A549 treated with Hydrocortisone at 1 μM for 4 hours (cell line): ENCODE results near the gene FGL2. TPM values are rescaled to one million over a fixed set of nuclear protein-coding genes. Genes with fewer than 3 reads are reported as not detected.

Experiments
- total RNA-seq: library from RNA; stranded (reverse); fragments of 200-300 nt; extraction: Qiagen RNA extraction; gene quantifications from 5 replicates; pipeline ENCODE4 v1.2.3, GENCODE V29; 2022

FGL2 gene, protein sequence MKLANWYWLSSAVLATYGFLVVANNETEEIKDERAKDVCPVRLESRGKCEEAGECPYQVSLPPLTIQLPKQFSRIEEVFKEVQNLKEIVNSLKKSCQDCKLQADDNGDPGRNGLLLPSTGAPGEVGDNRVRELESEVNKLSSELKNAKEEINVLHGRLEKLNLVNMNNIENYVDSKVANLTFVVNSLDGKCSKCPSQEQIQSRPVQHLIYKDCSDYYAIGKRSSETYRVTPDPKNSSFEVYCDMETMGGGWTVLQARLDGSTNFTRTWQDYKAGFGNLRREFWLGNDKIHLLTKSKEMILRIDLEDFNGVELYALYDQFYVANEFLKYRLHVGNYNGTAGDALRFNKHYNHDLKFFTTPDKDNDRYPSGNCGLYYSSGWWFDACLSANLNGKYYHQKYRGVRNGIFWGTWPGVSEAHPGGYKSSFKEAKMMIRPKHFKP
- total RNA-seq = not detected in 5 replicates

DNA sequence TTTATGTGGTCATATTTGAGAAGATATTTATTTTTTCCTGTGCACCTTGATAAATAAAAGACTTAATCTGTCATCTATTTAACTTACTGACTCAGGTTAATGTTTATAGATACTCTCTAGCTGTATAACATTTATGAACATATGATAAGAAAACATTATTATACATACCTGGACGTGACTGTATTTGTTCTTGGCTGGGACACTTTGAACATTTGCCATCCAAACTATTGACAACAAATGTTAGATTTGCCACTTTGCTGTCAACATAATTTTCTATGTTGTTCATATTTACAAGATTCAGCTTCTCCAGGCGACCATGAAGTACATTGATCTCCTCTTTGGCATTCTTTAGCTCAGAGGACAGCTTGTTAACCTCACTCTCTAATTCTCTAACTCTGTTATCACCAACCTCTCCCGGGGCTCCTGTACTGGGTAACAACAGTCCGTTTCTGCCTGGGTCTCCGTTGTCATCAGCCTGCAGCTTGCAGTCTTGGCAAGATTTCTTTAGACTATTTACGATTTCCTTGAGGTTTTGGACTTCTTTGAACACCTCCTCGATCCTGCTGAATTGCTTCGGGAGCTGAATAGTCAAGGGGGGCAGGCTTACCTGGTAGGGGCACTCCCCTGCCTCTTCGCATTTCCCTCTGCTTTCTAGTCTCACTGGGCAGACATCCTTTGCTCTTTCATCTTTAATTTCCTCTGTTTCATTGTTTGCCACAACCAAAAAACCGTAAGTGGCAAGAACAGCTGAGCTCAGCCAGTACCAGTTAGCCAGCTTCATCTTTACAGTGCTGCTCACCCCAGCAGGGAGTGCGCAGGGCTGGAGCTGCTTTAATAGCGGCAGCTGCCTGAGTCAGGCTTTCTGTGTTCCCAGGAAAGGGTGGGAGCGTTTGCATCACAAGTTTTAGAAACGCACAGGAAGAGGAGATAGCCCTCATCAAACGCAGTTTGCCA lies at the start of gene FGL2:
Gene FGL2, minus strand, starts transcription at position 807 of the 954 bp plus-strand sequence. Its CDS starts 26 bp downstream, at position 781.

Other genes with a start within 250 kb of the FGL2 start
- gene SPDYE17, start 167.5 kb downstream of the FGL2 start, total RNA-seq = not detected in 5 replicates
- gene SPDYE18, start 137.3 kb downstream of the FGL2 start, total RNA-seq = 0.15 to 0.24 TPM in 2 of 5 replicates, not detected in the others
- 0.32 to 0.70 TPM (median 0.49 TPM) in 5 replicates for gene CCDC146, start 77.2 kb downstream of the FGL2 start, total RNA-seq
- 2.7 to 3.7 TPM (median 3.3 TPM) in 5 replicates for gene GSAP, start 216.5 kb upstream of the FGL2 start, total RNA-seq